GM12801 (cell line): Measurements from ENCODE around the gene COPS8.

ENCODE experiments used
- TF ChIP-seq, protein P1 (sequence below): IDR thresholded peaks from one replicate; pipeline ENCODE4 v1.5.1; 2011; ENCODE audit warnings: control low read depth; ENCODE audit not compliant: insufficient read length; ENCODE audit errors: extremely low read depth

COPS8 gene

DNA sequence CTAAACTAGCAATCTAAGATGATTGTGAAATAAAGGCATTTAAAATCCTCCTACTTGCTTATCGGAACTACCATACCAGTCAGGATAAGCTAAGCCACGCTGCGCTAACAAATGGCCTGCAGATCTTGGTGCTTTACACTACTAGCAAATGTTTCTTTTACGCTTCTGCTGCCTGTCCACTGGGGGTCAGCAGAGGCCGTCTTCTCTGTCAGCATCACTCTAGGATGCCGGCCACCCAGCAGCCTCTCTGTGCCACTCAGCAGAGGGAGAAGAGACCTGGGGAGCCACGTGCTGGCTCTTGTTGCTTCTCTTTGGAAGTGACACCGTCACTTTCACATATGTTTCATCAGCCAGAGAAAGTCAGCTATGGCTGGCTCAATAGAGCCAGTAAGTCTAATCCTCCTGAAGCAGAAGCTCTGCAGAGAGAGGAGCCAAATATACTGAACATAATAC is 36.6 kb downstream of the COPS8 start:
- TF ChIP-seq, protein P1, sequence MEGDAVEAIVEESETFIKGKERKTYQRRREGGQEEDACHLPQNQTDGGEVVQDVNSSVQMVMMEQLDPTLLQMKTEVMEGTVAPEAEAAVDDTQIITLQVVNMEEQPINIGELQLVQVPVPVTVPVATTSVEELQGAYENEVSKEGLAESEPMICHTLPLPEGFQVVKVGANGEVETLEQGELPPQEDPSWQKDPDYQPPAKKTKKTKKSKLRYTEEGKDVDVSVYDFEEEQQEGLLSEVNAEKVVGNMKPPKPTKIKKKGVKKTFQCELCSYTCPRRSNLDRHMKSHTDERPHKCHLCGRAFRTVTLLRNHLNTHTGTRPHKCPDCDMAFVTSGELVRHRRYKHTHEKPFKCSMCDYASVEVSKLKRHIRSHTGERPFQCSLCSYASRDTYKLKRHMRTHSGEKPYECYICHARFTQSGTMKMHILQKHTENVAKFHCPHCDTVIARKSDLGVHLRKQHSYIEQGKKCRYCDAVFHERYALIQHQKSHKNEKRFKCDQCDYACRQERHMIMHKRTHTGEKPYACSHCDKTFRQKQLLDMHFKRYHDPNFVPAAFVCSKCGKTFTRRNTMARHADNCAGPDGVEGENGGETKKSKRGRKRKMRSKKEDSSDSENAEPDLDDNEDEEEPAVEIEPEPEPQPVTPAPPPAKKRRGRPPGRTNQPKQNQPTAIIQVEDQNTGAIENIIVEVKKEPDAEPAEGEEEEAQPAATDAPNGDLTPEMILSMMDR, result no peak

DNA sequence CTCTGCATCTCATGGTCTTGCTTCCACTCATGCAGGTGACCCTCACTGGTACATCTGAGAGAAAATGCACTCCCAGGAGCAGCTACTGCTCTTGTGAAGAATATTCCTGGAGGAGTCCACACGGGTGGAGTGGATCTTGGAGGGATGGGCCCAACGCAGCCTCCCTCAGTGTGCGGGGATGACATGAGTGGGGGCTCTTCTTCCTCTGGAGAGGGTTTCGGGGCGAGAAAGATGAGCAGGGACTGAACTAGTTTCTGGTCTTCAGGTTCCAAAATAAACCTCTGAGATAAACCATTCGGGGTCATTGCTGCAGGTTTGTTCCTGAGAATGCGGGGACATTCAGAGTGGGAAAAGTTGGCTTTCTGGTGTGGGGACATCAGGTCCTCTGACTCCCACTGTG is 39.1 kb downstream of the COPS8 start:
- TF ChIP-seq, protein P1, result no peak

DNA sequence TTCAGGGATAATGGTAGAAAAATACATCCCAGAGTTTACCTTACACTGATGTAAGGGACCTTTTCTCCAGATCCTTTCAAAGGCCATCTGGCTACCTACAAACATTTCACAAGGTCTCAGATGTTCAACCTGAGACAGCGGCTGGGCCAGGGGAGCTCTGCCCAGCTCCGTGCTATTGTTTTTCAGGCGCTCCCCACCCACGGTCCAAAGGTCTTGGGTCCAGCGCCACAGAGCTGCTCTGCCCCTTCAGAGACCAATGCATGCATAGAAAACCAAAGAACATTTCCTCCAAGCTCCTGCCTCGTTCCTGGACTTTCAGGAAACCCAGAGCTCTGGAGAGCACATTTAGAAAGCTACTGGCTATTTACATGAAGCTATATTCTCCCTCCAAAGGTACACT is 40.3 kb downstream of the COPS8 start:
- TF ChIP-seq, protein P1, result no peak

DNA sequence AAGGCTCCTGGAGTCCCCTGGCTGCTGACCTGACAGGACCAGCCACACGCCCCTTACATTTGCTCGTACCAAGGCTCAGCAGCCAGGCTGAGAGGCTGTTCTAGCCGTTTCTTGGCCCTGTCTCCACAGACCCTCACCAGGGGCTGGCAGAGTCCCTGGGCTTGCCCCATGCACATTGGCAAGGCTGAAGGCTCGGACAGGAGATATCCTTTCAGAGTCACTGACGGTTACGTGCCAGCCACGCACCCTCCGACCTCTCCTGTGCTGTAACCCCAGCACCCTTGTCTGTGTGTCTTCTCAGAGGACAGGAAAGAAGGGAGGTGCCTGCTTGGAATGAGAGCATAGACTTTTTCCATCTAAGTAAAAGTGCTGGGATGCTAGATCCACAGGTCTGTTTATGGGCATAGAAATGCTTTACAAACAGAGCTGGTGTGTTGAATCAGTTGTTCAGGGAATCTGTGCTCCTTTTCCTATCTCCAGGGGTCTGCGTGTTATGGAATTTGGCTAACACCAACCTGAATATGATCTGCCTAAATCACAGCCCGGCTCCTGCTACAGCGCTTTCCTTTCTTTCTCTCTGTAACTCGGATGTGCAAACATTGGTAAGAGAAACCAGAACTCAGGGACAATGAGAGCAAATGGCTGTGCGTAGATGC is 41.0 kb downstream of the COPS8 start:
- TF ChIP-seq, protein P1, result no peak

DNA sequence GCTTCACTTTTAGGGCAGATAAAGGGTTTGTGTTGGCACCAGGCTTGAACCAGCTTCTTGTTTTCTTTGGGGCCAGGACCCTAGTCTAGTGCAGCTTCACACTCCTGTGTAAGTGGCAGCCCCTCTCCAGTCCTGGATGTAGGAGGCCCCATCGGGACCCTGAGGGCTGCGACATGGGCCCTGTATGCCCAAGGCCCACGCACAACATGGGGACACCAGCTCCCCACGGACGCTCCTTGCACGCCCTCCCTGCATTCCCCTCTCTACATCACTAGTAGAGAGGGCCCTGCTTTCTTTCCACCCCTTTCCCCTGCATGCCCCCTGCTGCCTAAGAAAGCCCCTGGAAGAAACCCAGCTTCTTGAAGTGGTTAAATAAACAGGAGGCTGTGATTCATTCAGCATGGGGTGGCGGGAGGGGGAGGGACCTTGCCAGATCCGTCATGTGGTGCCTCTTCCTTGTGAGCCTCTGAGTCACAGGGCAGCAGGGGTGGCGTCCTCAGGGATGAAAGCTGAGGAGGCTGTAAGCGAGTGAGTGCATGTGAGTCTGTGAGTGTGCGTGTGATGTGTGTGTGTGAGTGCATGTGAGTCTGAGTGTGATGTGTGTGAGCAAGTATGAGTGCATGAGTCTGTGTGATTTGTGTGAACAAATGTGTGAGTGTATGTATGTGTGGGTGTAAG is 42.5 kb downstream of the COPS8 start:
- TF ChIP-seq, protein P1, result no peak

DNA sequence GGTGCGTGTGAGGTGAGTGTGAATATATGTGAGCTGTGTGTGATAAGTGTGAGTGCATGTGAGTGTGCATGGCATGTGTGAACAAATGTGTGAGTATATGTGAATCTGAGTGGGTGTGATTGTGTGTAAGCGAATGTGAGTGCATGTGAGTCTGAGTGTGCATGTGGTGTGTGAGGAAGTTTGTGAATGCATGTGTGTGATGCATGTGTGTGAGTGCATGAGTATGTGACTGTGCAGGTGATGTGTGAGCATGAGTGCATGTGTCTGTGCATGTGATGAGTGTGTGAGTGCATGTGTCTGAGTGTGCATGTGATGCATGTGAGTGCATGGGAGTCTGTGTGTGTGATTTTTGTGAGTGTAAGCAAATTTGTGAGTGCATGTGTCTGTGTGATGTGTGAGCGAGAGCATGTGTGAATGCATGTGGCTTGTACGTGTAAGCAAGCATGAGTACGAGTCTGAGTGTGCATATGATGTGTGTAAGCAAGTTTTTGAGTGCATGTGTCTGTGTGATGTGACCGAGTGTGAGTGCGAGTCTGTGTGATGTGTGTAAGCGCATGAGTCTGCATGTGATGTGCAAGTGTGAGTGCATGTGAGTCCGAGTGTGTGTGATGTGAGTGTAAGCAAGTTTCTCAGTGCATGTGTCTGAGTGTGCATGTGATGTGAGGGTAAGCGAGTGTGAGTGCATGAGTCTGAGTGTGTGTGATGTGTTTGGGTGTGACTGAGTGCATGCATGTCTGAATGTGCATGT is 43.3 kb downstream of the COPS8 start:
- TF ChIP-seq, protein P1, result no peak

DNA sequence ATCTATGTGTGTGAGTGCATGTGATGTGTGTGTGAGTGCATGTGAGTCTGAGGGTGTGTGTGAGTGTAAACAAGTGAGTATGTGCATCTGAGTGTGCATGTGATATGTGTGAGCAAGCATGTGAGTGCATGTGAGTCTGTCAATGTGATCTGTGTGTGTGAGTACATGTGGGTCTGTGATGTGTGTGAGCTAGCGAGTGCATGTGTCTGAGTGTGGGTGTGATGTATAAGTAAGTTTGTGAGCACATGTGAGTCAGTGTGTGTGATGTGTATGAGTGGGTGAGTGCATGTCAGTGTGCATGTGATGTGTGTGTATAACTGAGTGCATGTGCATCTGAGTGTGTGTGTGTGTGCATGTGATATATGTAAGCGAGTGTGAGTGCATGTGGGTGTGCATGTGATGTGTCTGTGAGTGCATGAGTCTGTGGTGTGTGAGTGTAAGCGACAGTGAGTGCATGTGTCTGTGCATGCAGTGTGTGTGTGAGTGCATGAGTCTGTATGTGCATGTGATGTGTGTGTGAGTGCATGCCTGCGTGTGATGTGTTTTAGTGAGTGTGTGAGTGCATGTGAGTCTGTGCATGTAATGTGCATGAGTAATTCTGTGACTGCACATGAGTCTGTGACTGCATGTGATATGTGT is 44.1 kb downstream of the COPS8 start:
- TF ChIP-seq, protein P1, result no peak
